Fibroblast of lung (primary cell): ENCODE data around the gene LCE2D. TPM values are rescaled to one million over a fixed set of nuclear protein-coding genes. Genes with fewer than 3 reads are reported as not detected.

ENCODE experiments used
- DNase-seq, 2 donors: peaks; one replicate each; pipeline versions ENCODE4 v3.0.0 to v3.0.0-alpha.2; 2010; ENCODE audit warnings: low read depth in 2 of 2
- H2AFZ ChIP-seq: 2 replicates; pipeline ENCODE4 v1.5.1; 2012; ENCODE audit warnings: low read length, control low read depth, inconsistent platforms
- H3K27ac ChIP-seq: 2 replicates; pipeline ENCODE4 v1.5.1; 2011; ENCODE audit warnings: low read length, control low read depth; ENCODE audit not compliant: insufficient read depth
- H3K27me3 ChIP-seq: 2 replicates; pipeline ENCODE4 v1.5.1; 2011; ENCODE audit warnings: mild to moderate bottlenecking, low read length; ENCODE audit not compliant: control insufficient read depth, insufficient read depth
- H3K36me3 ChIP-seq: 2 replicates; pipeline ENCODE4 v1.5.1; 2011; ENCODE audit warnings: low read length; ENCODE audit not compliant: control insufficient read depth, insufficient read depth
- H3K4me1 ChIP-seq: 2 replicates; pipeline ENCODE4 v1.5.1; 2011; ENCODE audit warnings: low read length; ENCODE audit not compliant: control insufficient read depth, insufficient read depth; ENCODE audit errors: extremely low read depth
- H3K4me2 ChIP-seq: 2 replicates; pipeline ENCODE4 v1.5.1; 2011; ENCODE audit warnings: low read length, control low read depth; ENCODE audit not compliant: insufficient read depth; ENCODE audit errors: extremely low read depth
- H3K4me3 ChIP-seq, 4 experiments: fragments of 200-600 bp in 1 of 4; sonication (generic) in 1 of 4; replicated peaks in 1 of 4; 2 replicates each; pipeline ENCODE4 v1.5.1; 2011 to 2016; ENCODE audit warnings: low read length in 4 of 4, low read depth in 3 of 4, mild to moderate bottlenecking in 3 of 4, control low read depth in 2 of 4, inconsistent platforms in 1 of 4, mixed read lengths in 1 of 4; ENCODE audit not compliant: insufficient read depth in 1 of 4; ENCODE audit errors: control extremely low read depth in 1 of 4
- H3K79me2 ChIP-seq: 2 replicates; pipeline ENCODE4 v1.5.1; 2012; ENCODE audit warnings: mild to moderate bottlenecking, low read length, inconsistent platforms; ENCODE audit not compliant: control insufficient read depth, insufficient read depth
- H3K9ac ChIP-seq: 2 replicates; pipeline ENCODE4 v1.5.1; 2011; ENCODE audit warnings: mild to moderate bottlenecking, low read length, control low read depth; ENCODE audit not compliant: insufficient read depth
- H3K9me3 ChIP-seq: 2 replicates; pipeline ENCODE4 v1.5.1; 2012; ENCODE audit warnings: low read depth, low read length; ENCODE audit not compliant: control insufficient read depth, insufficient read depth
- H4K20me1 ChIP-seq: 2 replicates; pipeline ENCODE4 v1.5.1; 2011; ENCODE audit warnings: low read length; ENCODE audit not compliant: control insufficient read depth, insufficient read depth; ENCODE audit errors: extremely low read depth
- CTCF ChIP-seq, 2 donors: IDR thresholded peaks in 1 of 2; conservative IDR thresholded peaks in 1 of 2; 1 replicate in 1 of 2; 2 replicates in 1 of 2; pipeline ENCODE4 v1.5.1; 2011 to 2012; ENCODE audit warnings: low read length in 2 of 2, control low read depth in 1 of 2, inconsistent platforms in 1 of 2, low read depth in 1 of 2, mild to moderate bottlenecking in 1 of 2
- EZH2 ChIP-seq: IDR thresholded peaks from 2 replicates; pipeline ENCODE4 v1.5.1; 2012; ENCODE audit warnings: low read length, control low read depth, mild to moderate bottlenecking; ENCODE audit errors: missing control alignments
- polyA plus RNA-seq, 2 donors: library from polyadenylated mRNA; depleted of rRNA in 1 of 2; stranded (reverse) in 1 of 2; unstranded in 1 of 2; fragments of >200 nt; gene quantifications; 2 replicates each; pipeline ENCODE4 v1.2.1, GENCODE V29; 2011 to 2012; ENCODE audit warnings: missing spikeins in 1 of 2
- total RNA-seq: library from RNA; depleted of rRNA; stranded (reverse); fragments of >200 nt; gene quantifications from 2 replicates; pipeline ENCODE4 v1.2.1, GENCODE V29; 2014

The LCE2D gene
- total and polyA plus RNA-seq, 2 donors (not counting 1 experiment from before 2014, with no cell fraction given), result not detected

GRCh38 chr1:152645146-152645545 lies 18.0 kb upstream of the LCE2D start:
- no peaks in the 10 kb centered on the region for H3K36me3 ChIP-seq
- H3K4me3 ChIP-seq, result no peak overlapping the region
- H3K79me2 ChIP-seq, result no peaks in the 10 kb centered on the region
- H3K4me1 ChIP-seq, result peaks cover 2% of the 10 kb centered on the region
- no peak overlapping the region for H3K27ac ChIP-seq
- H3K9me3 ChIP-seq, result no peaks in the 10 kb centered on the region
- no peak overlapping the region for H2AFZ ChIP-seq
- no peak overlapping the region for H3K4me2 ChIP-seq
- no peaks in the 10 kb centered on the region for H4K20me1 ChIP-seq
- no peak overlapping the region for H3K9ac ChIP-seq
- no peaks in the 10 kb centered on the region for H3K27me3 ChIP-seq
- TF ChIP-seq EZH2 (no peak), CTCF (conservative IDR thresholded peaks at IDR 0.05 in 1 of 2, IDR thresholded peaks at IDR 0.05 in 1 of 2; ENCODE audit: low read depth in 1 of 2, low read length in 2 of 2) (no peak)
- DNase-seq, result no peak

- Histone ChIP-seq H3K4me3 (no peak overlapping the region), H3K27me3 (no peaks in the 10 kb centered on the region), H3K79me2 (no peaks in the 10 kb centered on the region), H2AFZ (no peak overlapping the region), H4K20me1 (no peaks in the 10 kb centered on the region), H3K9me3 (no peaks in the 10 kb centered on the region), H3K36me3 (no peaks in the 10 kb centered on the region), H3K9ac (no peak overlapping the region), H3K4me2 (no peak overlapping the region), H3K27ac (no peak overlapping the region), H3K4me1 (peaks cover 2% of the 10 kb centered on the region)
- TF ChIP-seq EZH2 (no peak), CTCF (conservative IDR thresholded peaks at IDR 0.05 in 1 of 2, IDR thresholded peaks at IDR 0.05 in 1 of 2; ENCODE audit: low read depth in 1 of 2, low read length in 2 of 2) (no peak)
- DNase-seq, result no peak
Measured at GRCh38 chr1:152646656-152647055, 16.5 kb upstream of the LCE2D start.

- H3K4me3 ChIP-seq, result no peak overlapping the region
Measured at GRCh38 chr1:152654110-152654509, 9.1 kb upstream of the LCE2D start.

More at GRCh38 chr1:152654110-152654509, 9.1 kb upstream of the LCE2D start:
- H3K27ac ChIP-seq, result no peak overlapping the region
- no peaks in the 10 kb centered on the region for H3K9me3 ChIP-seq
- no peak overlapping the region for H3K9ac ChIP-seq
- H3K27me3 ChIP-seq, result no peaks in the 10 kb centered on the region
- peak overlapping the region; percentile 53 for H2AFZ ChIP-seq
- H3K79me2 ChIP-seq, result no peaks in the 10 kb centered on the region
- no peaks in the 10 kb centered on the region for H3K4me1 ChIP-seq
- TF ChIP-seq EZH2 (no peak), CTCF (conservative IDR thresholded peaks at IDR 0.05 in 1 of 2, IDR thresholded peaks at IDR 0.05 in 1 of 2; ENCODE audit: low read depth in 1 of 2, low read length in 2 of 2) (peak; percentile 76 to 87)
- no peaks in the 10 kb centered on the region for H3K36me3 ChIP-seq
- peak; percentile 10 to 64 for DNase-seq
- no peaks in the 10 kb centered on the region for H4K20me1 ChIP-seq
- no peak overlapping the region for H3K4me2 ChIP-seq
